NCI-H345 treated with DMSO at 0.1 percent for 48 hours (cell line): ENCODE data around the gene SLC25A19.

Source experiments
- DNase-seq: peaks from one replicate; lab custom pipeline; 2025; ENCODE audit not compliant: unreplicated experiment; lab: John Stamatoyannopoulos, UW

The SLC25A19 gene

DNA sequence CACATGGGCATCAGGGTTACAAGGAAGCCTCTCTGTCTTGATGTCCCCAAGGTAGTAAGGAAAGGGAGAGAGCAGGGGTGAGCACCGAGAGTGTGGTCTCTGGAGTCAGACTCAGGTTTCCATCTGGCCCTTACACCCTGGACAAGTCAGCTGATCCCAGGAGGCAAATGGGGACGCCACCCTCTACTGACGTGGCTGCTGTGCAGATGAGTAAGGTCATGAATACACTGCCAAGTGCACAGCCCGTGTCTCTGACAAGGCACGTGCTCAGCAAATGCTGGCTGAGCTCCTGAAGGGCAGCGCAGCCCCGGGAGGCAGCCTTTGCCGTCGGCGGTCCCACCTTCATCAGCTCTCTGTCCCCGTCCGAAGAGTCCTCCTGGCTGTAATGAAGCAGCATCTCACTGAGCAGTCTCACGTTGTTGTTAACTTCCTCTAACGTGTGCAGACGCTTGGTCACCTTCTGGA lies 47.2 kb downstream of the SLC25A19 start:
- DNase-seq, result no peak

DNA sequence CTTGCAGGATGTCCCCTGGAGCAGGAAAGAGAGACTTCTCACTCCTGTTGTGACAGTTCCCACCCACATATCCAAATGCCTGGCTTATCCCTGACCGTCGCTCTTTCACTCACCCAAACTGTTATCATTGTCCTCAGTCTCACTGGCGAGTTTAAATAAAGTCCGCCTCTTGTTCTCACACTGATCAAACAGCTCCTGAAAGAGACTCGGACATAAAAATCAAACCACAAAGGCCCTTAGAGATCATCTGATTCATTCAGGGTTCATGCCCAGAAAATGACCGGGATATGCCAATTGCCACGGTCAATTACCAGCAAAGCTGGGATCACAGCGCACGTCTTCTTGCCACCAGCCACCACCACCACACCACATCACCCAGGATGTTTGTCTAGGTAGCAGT lies 47.7 kb downstream of the SLC25A19 start:
- no peak for DNase-seq

DNA sequence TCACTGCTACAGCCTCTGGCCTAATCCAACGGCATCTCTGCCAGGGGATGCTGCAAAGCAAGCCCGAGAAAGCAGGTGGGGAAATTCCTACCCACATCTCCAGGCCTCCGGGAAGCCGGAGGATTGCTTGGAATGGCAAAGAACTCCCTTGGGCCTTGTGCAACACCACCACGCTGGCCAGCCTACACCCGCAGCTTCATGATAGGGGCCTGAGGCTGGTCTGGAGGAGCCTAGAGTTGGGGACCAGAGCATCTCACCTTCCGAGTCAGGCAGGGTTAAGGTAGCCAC lies 48.1 kb downstream of the SLC25A19 start:
- DNase-seq, result no peak

DNA sequence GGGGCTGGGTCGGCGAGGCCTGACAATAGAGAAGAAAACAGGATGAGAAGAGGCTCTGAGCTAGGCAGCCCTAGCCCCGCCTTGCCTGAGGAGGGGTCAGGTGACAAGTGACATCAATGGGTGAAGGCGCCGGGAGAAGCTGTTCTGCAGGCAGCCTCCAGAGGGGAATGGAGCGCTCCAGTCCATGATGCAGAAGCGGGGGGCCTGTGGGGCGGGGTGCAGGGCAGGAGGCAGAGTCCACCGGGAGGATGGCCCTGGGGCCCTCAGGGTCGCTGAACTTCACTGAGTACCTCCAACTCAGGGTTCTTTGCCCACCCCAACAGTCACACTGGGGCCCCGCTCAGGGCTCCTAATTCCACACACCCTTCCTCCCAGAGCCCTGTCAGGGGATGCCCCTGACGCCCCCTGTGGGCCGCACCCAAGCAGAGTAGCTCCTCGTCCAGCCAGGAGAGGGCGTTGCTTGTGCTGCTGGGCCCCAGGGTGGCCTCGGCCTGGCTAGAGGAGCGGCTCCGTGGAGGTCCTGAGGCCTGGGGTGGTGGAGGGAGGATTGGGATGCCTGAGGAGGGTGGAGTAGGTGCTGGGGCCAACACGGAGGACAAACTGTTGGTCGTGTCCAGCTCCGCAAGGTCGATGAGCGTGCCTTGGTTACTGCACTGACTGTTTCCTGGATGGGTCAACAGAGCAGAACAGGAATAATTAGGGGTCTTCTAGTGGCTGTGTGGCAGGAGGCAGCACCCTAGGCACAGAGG lies 48.7 kb downstream of the SLC25A19 start:
- DNase-seq, result no peak

DNA sequence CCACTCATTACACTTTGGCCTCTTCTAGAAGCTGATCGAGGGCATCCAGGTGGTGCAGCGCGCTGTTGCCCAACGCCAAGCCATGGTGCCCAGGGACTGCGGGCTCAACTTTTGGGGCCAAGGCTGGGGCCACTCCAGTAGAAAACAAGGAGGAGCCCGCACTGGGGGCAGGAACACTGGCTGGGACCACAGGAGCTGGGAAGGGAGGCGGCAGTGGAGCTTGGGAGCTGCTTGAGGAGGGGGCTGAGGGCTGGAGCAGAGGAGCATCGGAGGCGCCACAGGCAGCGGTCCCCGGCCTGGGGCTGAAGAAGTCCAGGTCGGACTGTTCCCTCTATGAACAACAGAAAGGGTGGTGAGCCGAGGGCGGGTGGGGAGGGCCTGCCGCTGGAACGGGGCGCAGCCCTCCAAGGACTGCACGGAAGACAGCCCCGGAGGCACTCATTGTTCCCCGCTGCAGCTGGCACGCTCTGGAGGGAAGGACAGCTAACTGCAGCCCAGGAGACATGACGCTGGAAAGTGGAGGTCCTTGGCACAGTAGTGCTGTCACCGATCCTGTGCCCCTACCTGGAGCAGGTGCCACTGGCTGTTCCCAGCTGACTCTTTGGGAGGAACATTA lies 49.3 kb downstream of the SLC25A19 start:
- DNase-seq, result no peak

DNA sequence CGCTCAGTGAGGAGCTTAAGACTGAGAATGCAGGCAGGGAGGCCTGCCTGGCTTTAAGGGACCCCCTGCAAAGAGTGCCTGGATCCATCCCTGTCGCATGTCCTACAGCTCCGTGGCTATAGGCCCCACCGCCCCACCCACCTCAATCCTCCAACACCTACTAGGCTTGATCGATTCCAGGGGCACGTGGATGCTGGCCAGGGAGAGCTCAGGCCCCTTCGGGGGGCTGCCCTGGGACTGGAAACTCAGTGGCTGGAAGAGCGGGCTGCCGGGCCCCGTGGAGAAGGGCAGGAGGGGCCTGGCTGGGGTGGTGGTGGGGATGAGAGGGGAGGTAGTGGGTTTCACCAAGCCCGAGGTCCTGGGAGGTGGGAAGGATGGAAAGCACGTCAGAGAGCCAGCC lies 50.0 kb downstream of the SLC25A19 start:
- no peak for DNase-seq

DNA sequence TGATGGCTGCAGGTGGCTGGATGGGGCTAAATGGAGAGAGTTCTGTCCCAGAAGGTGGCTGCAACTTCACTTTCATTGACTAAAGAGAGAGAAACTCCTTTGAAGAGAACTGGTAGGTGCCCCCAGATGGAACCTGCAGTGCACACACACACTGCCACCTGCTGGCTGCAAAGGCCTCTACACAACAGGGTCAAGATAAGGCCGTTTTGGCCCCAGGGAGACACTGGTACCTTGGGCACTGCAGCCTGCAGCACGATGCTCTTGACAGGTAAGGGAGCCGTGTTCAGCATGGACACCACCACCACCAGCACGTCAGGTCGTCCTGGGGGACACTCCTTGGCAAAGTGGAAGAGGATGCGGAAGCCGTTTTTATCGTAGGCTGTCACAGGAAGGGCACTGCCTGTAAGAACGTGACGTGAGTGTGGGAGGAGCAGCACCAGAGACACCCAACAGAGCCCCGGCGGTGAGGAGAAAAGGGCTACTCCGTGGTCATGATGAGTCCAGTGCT lies 50.5 kb downstream of the SLC25A19 start:
- DNase-seq, result peak; percentile 39

DNA sequence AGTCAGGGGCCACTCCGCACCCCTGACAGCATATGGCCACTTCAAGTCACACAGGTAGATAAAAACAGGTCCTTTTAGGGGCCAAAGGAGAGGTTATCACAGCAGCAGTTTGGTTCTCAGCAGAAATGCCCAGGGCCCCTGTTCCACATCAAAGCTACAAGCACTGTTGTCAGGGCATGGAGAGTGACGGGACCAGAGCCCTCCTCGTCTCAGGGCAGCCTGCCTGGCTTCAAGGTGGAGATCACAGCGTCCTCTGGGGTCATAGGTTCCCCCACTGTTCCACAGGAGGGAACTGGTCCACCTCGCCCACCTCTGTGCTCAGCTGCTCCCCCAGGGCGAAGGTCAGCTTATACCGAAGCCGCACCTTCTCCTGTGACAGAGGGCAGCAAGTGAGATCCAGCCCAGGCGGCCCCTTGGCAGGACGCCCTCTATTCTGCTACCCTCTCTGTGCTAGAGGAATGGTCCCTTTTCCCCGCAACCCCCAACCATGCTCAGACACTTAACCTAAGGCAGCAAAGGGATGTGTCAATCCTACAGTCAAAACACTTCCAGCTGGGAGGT lies 51.1 kb downstream of the SLC25A19 start:
- no peak for DNase-seq

DNA sequence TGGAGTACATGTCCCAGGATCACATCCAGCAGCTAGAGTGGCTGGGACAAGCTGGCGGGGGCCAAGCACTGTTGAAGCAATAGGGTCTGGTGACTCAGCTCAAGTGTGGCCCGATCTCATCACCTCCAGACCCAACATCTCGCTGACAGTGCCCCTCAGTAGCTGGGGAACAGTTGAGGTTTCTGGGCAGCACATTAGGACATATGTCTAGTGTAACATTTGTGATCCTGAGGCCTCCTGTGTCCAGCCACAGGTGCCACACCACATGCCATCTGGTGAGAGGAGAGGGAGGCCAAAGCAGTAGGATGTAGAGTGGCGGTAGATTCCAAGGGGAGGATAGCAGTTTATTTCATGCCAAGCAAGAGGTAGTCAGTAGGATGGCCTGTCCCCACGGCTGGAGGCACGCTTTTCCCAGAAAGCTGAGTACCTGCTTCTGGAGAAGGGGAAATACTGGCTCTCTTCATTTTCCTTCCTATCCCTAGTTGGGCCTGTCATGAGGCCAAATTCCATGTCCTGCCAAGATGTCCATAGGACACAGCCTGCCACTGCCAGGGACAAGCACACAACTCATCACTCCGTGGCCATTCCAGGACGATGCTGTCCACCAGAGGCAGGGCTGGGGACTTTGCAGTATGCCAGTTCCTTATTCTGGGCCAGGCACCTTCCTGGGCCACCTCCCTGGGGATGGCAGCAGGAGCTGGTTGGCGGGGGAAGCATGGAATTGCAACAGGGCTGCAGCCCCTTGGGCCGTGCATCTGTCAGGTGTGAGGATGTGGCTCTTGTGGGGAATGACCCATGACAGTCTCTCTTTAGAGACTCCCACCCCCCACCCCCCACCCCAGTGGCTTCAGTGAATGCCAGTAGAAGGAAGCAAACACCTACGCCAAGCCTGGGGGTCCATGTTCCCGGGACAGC lies 51.9 kb downstream of the SLC25A19 start:
- no peak for DNase-seq

DNA sequence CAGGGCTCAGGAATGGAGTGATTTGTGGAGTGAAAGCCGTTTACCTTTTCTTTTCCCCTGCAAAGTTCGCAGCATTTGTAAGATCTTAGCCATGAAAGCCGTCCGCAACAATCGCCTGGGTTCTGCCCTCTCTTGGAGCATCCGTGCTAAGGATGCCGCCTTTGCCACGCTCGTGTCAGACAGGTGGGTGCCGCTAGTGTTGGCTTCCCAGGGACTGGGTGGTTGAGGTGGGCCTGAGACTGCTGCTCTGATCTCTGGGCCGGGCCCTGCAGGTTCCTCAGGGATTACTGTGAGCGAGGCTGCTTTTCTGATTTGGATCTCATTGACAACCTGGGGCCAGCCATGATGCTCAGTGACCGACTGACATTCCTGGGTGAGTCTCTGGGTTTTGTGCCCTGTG lies 56.4 kb downstream of the SLC25A19 start:
- DNase-seq, result no peak

DNA sequence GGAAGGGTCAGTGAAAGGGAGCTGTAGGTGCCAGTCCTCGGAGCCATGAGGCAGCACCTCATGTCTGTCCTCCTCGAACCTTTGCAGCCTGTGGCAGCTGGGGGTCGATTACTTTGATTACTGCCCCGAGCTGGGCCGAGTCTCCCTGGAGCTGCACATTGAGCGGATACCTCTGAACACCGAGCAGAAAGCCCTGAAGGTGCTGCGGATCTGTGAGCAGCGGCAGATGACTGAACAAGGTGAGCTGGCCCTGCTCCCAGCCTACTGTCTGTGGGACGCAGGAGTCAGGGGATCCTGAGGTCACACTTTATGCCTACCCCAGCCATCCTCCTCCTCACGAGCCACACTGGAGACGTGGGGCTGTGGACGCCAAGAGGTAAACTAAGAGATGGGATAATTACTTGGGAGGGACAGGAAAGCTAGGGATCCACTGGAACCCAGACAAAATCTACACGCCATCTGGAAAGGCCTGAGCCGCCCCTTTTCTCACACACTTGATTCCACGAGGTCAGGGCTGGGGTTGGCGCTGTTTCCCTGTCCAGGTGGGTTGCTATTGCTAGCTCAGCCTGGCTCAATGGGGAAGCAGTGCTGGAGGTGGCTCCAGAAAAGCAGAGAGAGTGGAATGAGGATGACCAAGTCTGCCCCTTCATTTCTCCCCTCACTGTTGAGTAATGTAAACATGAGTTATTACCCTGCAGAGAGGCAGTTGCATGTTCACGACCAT lies 57.3 kb downstream of the SLC25A19 start:
- DNase-seq, result no peak

DNA sequence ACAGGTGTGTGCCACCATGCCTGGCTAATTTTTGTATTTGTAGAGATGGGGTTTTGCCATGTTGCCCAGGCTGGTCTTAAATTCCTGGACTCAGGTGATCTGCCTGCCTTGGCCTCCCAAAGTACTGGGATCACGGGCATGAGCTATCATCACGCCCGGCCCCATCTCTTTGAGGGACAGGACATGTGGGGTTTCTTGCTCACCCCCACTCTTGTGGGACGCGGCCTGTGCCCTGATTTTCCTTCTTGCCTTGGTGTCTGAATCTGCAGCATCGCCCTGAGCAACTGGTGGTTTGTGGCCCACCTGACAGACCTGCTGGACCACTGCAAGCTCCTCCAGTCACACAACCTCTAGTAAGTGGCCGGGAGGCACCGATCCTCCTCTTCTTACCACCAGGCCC lies 58.2 kb downstream of the SLC25A19 start:
- DNase-seq, result no peak

DNA sequence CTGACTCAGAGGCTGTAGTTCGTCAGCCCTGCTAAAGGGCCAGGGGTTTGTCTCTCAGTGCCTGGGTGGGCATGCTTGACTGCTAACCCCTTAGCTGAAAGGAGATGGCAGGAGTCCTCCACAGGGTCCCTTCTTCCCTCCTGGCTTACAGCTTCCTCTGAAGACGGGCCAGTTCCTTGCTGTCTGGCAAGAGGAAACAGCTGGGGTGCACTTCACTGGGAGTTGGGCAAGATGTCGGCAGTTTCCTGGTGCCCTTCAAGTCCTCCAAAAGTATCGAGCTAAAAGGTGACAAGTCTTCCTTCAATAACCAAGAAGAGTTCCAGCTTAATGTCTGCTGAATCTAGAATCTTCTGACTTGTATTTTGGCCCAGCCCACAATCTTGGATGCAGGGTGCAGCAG lies 60.4 kb downstream of the SLC25A19 start:
- no peak for DNase-seq

DNA sequence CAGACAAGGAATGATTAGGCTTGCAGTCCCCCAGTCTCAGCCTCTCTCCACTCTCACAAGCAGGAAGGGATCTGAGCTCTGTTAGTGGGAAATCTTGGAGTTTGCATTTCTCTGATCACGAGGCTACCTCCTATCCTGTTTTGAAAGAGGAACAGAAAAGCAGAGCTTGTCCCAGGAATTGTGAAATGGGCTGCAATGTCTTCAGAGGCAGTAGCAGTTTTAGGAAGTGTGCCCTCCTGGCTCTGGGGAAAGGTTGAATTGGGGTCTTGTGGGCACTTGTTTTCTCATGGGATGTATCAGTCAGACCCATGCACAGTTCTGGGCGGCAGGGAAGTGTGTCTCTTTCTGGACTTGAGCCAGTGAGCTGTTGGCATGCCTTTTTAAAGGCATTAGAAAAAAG lies 60.9 kb downstream of the SLC25A19 start:
- DNase-seq, result no peak

DNA sequence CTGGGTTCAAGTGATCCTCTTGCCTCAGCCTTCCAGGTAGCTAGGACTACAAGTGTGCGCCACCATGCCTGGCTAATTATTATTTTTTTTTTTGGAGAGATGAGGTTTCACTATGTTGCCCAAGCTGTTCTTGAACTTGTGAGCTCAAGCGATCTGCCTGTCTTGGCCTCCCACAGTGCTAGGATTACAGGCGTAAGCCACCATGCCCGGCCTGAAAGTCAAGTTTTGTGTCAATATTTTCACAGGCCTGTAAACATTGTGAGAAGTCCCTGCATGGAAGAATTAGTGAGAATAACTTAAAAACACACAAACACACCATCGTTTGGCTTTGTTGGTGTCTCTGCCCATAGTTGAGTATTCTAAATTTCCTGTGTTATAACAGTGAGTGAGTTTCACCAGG lies 61.5 kb downstream of the SLC25A19 start:
- no peak for DNase-seq

DNA sequence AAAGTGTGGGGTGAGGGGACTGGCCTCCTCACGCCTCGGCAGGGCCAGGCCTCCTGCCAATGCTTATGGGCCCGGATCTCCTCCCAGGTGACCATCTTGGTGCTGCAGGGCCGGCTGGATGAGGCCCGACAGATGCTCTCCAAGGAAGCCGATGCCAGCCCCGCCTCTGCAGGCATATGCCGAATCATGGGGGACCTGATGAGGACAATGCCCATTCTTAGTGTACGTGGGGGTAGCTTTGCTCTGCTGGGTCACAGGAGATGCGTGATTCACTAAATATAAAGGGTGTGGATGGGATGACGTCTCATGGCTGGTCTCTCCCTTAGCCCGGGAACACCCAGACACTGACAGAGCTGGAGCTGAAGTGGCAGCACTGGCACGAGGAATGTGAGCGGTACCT lies 64.2 kb downstream of the SLC25A19 start:
- no peak for DNase-seq
